Caki2 (cell line): ENCODE results near the gene SLC25A46. TPM values are rescaled to one million over a fixed set of nuclear protein-coding genes. Genes with fewer than 3 reads are reported as not detected.
A peak's percentile ranks its signal among the peaks of the same experiment; 100 is the strongest.
"Not testable (repeated sequence)": the region's sequence is repeated elsewhere in the genome, so short reads cannot be mapped to it uniquely, and the experiment has no call there.

Experiments used
- DNase-seq: peaks from one replicate; pipeline ENCODE4 v3.0.0-alpha.2; 2015; ENCODE audit warnings: low read depth
- in situ Hi-C: cut with HindIII; loops from 2 replicates; pipeline ENCODE4 v1.10.0; 2016; ENCODE audit warnings: low sequenced_read_pairs, low pct_unique_long_range_greater_than_20kb, mixed read lengths
- total RNA-seq: library from RNA; depleted of rRNA; stranded (reverse); fragments of >200 nt; shearing (Covaris generic); gene quantifications from 2 replicates; pipeline ENCODE4 v1.2.3, GENCODE V29; 2014; ENCODE audit warnings: low replicate concordance; rRNA removed

SLC25A46 gene
- total RNA-seq, result 24.0 and 30.4 TPM in 2 replicates

GRCh38 chr5:110738812-110739651 lies at the start of gene SLC25A46:
SLC25A46 (plus strand) TSS chr5:110739007; CDS start chr5:110739120, 113 bp downstream.
- peak; percentile 85 for DNase-seq
- in situ Hi-C loops, result no loop called here

DNA sequence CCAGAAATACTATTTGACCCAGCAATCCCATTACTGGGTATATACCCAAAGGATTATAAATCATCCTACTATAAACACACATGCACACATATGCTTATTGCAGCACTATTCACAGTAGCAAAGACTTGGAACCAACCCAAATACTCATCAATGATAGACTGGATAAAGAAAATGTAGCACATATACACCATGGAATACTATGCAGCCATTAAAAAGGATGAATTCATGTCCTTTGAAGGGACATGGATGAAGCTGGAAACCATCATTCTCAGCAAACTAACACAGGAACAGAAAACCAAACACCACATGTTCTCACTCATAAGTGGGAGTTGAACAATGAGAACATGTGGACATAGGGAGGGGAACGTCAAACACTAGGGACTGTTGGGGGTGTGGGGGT lies 48.2 kb upstream of the SLC25A46 start:
- DNase-seq, in situ Hi-C loops: not testable (repeated sequence)

- DNase-seq, in situ Hi-C loops: not testable (repeated sequence)
Measured at GRCh38 chr5:110692669-110693068, 46.1 kb upstream of the SLC25A46 start.

GRCh38 chr5:110702300-110702699 lies 36.5 kb upstream of the SLC25A46 start:
- DNase-seq, result no peak
- in situ Hi-C loops, result no loop called here

- in situ Hi-C loops, result no loop called here
Measured at GRCh38 chr5:110702704-110703103, 36.1 kb upstream of the SLC25A46 start.

GRCh38 chr5:110703481-110703880 lies 35.3 kb upstream of the SLC25A46 start:
- in situ Hi-C loops, result no loop called here
- no peak for DNase-seq

More at GRCh38 chr5:110702704-110703103, 36.1 kb upstream of the SLC25A46 start:
- DNase-seq, result no peak

DNA sequence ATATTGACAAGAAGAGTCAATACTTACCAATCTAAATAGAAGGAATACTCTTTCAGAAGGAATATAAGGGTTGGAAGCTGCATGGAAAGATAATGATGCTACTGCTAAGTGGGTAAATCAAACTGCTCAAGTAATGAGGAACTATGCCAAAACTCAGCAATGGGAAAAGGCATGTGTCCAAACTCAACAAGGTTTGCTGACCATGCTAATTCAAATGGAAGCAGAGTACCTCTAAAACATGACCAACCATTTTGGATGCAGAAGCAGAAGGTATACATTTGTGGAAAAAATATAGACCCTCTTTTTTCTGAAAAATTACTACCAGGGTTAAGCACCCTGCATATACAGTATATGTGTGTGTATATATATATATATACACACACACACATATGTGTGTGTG lies 33.5 kb upstream of the SLC25A46 start:
- no peak for DNase-seq
- in situ Hi-C loops, result no loop called here

GRCh38 chr5:110707260-110707844 lies 31.5 kb upstream of the SLC25A46 start:
- in situ Hi-C loops, result no loop called here
- no peak for DNase-seq

DNA sequence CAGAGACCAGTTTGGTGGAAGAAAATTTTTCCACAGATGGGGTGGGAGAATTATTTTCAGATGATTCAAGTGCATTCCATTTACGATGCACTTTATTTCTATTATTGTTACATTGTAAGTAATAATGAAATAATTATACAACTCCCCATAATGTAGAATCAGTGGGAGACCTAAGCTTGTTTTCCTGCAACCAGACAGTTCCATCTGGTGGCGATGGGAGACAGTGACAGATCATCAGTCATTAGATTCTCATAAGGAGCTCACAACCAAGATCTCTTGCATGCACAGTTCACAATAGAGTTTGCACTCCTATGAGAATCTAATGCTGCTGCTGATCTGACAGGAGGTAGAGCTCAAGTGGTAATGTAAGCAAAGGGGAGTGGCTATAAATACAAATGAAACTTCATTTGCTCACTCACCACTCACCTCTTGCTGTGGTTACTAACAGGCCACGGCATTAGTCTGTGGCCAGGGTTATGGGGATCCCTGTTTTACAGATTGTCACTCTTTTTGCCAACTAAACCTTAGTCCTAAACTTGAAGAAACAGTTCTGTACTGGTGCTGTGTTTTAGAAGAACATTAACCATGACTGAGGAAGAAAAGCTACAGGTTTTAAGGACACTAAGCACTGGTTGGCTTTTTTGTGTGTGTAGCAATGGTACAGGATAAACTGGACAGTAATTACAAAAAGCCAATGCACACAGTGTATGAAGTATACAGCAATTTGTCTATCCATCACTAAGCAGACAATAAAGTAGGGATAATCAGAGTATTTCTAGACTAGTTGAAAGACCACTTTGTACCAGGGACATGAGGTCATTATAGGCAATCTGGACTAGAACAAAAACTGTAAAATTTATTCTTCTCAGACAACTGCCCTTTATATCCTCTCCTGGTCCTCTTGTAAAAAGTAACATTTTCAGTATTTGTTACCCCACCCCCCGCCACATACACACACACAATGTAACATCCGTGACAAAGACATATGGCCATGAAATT lies 22.3 kb upstream of the SLC25A46 start:
- in situ Hi-C loops, result no loop called here
- no peak for DNase-seq

DNA sequence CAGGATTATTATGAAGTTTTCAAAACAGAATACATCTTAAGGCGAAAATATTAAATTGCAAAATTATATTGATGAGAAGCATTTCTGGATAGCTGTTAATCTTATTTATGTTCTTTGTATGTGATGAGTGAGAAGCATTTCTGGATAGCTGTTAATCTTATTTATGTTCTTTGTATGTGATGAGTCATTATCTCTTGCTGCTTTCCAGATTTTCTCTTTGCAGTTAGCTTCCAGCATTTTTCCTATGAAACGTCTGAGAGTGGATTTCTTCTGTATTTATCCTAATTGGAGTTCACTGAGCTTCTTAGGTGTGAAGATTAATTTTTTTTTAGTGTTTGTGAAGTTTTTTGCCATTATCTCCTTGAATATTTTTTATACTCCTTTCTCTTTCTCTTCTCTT lies 20.5 kb upstream of the SLC25A46 start:
- in situ Hi-C loops, result no loop called here

GRCh38 chr5:110726249-110727024 lies 12.4 kb upstream of the SLC25A46 start, which contains the start of gene TMEM232:
TMEM232 (minus strand) TSS chr5:110726671; CDS start chr5:110667352, 59,319 bp downstream.
- peak; percentile 60 for DNase-seq
- in situ Hi-C loops, result no loop called here

More for the DNA sequence above, 20.5 kb upstream of the SLC25A46 start:
- DNase-seq, result no peak

GRCh38 chr5:110727025-110727314 lies 11.8 kb upstream of the SLC25A46 start:
- DNase-seq, result no peak
- in situ Hi-C loops, result no loop called here

DNA sequence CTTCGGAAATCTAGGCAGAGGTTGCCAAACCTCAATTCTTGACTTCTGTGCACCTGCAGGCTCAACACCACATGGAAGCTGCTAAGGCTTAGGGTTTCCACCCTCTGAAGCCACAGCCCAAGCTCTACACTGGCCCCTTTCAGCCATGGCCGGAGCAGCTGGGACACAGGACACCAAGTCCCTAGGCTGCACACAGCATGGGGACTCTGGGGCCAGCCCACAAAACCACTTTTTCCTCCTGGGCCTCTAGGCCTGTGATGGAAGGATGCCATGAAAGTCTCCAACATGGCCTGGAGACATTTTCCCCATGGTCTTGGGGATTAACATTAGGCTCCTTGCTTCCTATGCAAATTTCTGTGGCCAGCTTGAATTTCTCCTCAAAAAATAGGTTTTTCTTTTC lies 7.3 kb upstream of the SLC25A46 start:
- in situ Hi-C loops, DNase-seq: not testable (repeated sequence)

- DNase-seq, result no peak
- in situ Hi-C loops, result no loop called here
Measured at GRCh38 chr5:110734101-110734500, 4.7 kb upstream of the SLC25A46 start.

DNA sequence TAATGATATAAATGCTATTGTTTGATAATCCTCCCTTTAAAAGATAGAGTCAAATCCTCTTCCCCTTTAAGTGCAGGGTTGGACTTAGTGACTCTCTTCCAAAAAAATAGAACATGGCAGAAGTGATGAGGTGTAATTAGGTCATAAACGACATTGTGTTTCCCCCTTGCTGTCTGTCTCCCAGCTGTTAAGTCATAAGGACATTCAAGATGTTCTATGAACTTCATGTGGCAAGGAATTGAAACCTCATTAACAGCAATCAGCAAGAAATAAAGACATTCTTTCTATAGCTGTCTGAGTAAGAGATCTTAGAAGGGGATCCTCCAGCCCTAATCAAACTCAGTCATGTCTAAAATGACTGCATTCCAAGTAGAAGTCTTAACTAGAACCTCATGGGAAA lies 3.3 kb upstream of the SLC25A46 start:
- no peak for DNase-seq
- in situ Hi-C loops, result no loop called here

DNA sequence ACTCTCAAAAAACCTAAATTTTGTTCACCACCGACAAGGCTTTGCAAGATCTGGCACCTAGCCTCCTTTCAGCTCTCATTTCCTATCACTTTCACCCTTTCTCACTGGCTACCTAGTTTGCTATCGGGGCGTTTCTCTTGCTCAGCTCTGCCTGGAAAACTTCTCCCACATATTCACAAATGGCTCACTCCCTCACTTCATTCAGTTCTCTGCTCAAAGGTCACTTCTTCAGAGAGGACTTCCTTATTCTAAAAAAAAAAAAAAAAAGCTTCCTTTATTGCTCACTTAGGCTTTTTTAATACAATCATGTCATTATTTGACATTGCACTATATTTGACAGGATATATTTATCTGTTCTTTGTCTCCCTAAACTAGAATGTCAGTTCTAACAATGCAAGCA lies 2.1 kb upstream of the SLC25A46 start:
- DNase-seq, result no peak
- in situ Hi-C loops, result no loop called here

DNA sequence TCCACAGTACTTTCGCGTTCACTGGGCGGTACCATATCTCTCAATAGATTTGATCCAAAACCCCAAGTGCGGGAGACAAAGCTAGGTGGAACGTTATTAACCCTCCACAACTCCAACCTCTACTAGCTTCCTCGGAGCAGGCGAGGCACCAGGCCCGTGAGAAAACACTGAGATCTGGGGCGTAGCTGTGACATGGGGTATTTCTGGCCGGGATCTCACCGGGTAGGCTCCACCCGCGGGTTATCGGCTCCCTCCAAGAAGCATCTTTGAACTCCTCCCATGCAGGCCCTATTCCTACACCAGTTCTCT lies 350 bp upstream of the SLC25A46 start:
- in situ Hi-C loops, result no loop called here
- DNase-seq, result no peak
